Measurements from ENCODE around the gene SRR. TPM values are rescaled to one million over a fixed set of nuclear protein-coding genes. Genes with fewer than 3 reads are reported as not detected.

The SRR gene
- total RNA-seq, 1 donor from 2014 or later, result 12.2 TPM

DNA sequence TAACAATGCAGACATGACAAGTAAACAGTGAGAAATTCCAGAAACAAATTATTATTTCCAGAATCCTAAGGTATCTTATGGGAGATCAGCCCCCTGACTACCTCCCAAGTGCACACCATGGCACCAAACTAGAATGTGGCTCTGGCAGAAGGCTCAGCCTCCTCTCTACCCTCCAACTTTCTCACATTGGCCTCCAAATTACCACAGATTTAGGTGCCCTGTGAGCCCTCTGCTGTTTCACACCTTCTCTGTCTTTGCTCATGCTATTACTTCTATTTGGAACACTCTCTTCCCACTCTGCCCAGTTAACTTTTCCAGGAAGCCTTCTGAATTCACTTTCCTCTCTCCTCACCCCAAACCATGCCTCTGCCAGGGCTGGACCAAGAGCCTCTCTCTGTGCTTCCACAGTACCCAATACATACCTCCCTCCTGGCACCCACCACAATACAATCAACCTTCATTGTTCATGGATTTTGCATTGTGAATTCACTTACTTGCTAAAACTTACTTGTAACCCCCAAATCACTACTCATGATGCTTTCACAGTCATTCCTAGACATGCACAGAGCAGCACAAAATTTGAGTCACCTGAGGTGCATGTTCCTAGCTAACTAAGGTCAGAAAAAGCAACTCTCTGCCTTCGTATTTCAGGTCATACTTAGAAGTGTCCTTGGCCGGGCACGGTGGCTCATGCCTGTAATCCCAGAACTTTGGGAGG, 31.6 kb upstream of the SRR start:
- Histone ChIP-seq H3K4me3 (no peak overlapping the region), H3K36me3 (peaks cover 50% of the 10 kb centered on the region), H3K9me3 (no peaks in the 10 kb centered on the region), H3K4me1 (peaks cover 4% of the 10 kb centered on the region), H3K27ac (no peak overlapping the region), H3K27me3 (ENCODE audit: low read depth) (no peaks in the 10 kb centered on the region)
- ATAC-seq, result no peak
- TF ChIP-seq, protein P1, sequence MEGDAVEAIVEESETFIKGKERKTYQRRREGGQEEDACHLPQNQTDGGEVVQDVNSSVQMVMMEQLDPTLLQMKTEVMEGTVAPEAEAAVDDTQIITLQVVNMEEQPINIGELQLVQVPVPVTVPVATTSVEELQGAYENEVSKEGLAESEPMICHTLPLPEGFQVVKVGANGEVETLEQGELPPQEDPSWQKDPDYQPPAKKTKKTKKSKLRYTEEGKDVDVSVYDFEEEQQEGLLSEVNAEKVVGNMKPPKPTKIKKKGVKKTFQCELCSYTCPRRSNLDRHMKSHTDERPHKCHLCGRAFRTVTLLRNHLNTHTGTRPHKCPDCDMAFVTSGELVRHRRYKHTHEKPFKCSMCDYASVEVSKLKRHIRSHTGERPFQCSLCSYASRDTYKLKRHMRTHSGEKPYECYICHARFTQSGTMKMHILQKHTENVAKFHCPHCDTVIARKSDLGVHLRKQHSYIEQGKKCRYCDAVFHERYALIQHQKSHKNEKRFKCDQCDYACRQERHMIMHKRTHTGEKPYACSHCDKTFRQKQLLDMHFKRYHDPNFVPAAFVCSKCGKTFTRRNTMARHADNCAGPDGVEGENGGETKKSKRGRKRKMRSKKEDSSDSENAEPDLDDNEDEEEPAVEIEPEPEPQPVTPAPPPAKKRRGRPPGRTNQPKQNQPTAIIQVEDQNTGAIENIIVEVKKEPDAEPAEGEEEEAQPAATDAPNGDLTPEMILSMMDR (IDR thresholded peaks at IDR 0.05), result no peak
- intact Hi-C loops (cut with DNase I), result no loop called here
- no peak for DNase-seq

DNA sequence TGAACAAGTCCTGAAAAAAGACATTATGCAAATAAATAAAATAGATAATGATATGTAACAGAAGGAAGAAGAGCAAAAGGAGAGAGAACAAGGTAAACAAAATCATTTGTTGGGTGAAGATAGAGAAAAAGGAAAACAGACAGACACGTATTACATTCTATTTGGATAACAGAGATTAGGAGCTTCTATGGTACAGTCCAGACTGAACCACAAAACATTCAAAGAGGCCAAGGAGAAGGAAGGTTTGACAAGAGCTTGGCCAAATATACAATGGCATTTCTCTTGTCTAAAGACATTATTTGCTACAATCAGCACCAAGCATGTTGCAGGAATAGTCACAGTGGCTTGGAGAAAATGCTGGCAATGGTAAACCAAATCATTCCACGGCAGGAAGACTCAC, 29.3 kb upstream of the SRR start:
- no peak for ATAC-seq
- TF ChIP-seq, protein P1 (IDR thresholded peaks at IDR 0.05), result no peak
- no peak overlapping the region for H3K4me3 ChIP-seq
- no peak for DNase-seq
- no peaks in the 10 kb centered on the region for H3K9me3 ChIP-seq
- H3K27ac ChIP-seq, result no peak overlapping the region
- H3K4me1 ChIP-seq, result no peaks in the 10 kb centered on the region
- H3K36me3 ChIP-seq, result peaks cover 62% of the 10 kb centered on the region
- no peaks in the 10 kb centered on the region for H3K27me3 ChIP-seq (ENCODE audit: low read depth)
- intact Hi-C loops (cut with DNase I), result no loop called here

DNA sequence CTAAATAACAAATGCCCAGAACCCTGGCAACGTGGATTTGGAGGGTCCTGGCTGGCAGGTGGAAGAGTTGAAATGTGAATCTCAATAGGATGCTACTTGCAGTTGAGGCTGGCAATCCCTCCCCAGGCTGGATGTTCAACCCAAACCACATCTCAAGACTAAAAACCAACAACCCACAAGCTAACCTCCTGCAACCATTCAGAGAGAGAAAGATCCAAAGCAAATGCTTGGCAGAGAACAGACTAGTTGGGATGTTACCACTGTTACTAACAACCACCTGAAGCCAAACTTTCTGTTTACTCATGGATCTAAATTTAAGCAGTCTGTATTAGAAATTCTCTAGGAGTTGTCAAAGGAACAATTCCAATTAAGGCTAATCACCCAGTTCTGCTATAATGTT, 28.0 kb upstream of the SRR start:
- Histone ChIP-seq H3K27ac (no peak overlapping the region), H3K4me1 (no peaks in the 10 kb centered on the region), H3K36me3 (peaks cover 62% of the 10 kb centered on the region), H3K9me3 (no peaks in the 10 kb centered on the region), H3K4me3 (no peak overlapping the region), H3K27me3 (ENCODE audit: low read depth) (no peaks in the 10 kb centered on the region)
- no peak for DNase-seq
- intact Hi-C loops (cut with DNase I), result no loop called here
- TF ChIP-seq, protein P1 (IDR thresholded peaks at IDR 0.05), result no peak
- no peak for ATAC-seq

DNA sequence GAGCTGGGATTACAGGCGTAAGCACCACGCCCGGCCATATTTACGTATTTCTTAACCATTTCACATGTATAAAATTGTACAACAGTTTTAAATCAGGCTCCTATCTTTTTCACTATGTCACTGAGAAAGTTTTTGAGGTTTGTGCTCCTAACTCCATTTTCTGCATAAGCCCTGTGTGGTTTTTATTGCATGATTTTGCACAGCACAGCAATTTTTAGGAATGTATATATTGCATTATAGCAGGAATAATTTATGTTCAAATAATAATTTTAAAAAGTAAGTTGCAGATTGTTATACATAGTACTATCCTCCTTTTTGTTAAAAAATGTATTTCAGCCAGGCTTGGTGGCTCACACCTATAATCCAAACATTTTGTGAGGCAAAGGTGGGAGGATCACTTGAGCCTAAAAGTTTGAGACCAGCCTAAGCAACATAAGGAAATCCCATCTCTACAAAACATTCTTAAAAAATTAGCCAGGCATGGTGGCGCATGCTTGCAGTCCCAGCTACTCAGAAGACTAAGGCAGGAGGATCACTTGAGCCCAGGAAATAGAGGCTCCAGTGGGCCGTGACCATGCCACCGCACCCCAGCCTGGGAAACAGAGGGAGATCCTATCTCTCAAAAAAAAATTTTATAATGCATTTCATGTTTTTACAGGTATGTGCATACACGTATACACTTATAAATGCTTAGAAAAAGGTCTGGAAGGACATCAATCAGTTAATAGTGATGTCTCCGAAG, 26.1 kb upstream of the SRR start:
- no peaks in the 10 kb centered on the region for H3K4me1 ChIP-seq
- intact Hi-C loops (cut with DNase I), result no loop called here
- no peak for ATAC-seq
- no peak for DNase-seq
- H3K4me3 ChIP-seq, result no peak overlapping the region
- no peaks in the 10 kb centered on the region for H3K27me3 ChIP-seq (ENCODE audit: low read depth)
- H3K27ac ChIP-seq, result no peak overlapping the region
- H3K36me3 ChIP-seq, result peaks cover 74% of the 10 kb centered on the region
- TF ChIP-seq, protein P1 (IDR thresholded peaks at IDR 0.05), result no peak
- H3K9me3 ChIP-seq, result no peaks in the 10 kb centered on the region

DNA sequence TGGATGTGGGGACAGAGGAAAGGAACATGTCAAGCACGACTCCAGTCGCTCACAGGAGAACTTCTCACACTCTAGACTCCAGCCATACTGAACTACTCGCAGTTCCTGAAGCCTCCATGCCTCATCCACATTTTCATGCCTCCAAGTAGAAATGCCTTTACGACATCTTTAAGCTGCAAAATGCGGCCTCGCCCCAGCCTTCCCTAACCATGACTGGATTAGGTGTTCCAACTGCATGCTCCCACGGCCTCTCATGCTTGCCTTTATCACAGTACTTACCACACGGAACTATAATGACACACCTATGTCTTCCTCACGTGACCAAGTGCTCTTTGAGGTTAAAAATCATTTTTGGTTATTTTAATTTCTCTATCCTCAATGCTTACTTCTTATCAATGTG, 24.0 kb upstream of the SRR start:
- Histone ChIP-seq H3K9me3 (no peaks in the 10 kb centered on the region), H3K27ac (no peak overlapping the region), H3K4me3 (no peak overlapping the region), H3K27me3 (ENCODE audit: low read depth) (no peaks in the 10 kb centered on the region), H3K36me3 (peaks cover 77% of the 10 kb centered on the region), H3K4me1 (no peaks in the 10 kb centered on the region)
- TF ChIP-seq, protein P1 (IDR thresholded peaks at IDR 0.05), result no peak
- ATAC-seq (no peak), DNase-seq (no peak)
- intact Hi-C loops (cut with DNase I), result no loop called here

Data from lower lobe of right lung (tissue), 2 donors.